GM12878 (cell line): Measurements from ENCODE around the gene MAGIX. TPM values are rescaled to one million over a fixed set of nuclear protein-coding genes. Genes with fewer than 3 reads are reported as not detected.

Experiments used
- ATAC-seq: fragments of 200-7000 bp; cut with Tn5 transposase; 3 replicates; pipeline ENCODE4 v1.9.1; 2020; ENCODE audit warnings: mild to moderate bottlenecking, moderate library complexity
- BruUV-seq: library from RNA; stranded (reverse); fragments of 400-500 nt; replicated peaks from 2 replicates; lab custom pipeline; 2021; lab: Mats Ljungman, UMichigan
- CTCF ChIA-PET: fragments of 300-600 bp; sonication (Branson Sonifier 250); formaldehyde crosslinking; extraction: SDS; loops from one replicate; lab custom pipeline; 2021; ENCODE audit warnings: inconsistent platforms; lab: Yijun Ruan, JAX
- POLR2A ChIA-PET: fragments of 350-600 bp; formaldehyde crosslinking; extraction: SDS; loops from one replicate; lab custom pipeline; 2021; ENCODE audit warnings: inconsistent platforms; lab: Charles Lee
- RAD21 ChIA-PET: fragments of 300-600 bp; sonication (Branson Sonifier 250); formaldehyde crosslinking; loops from one replicate; lab custom pipeline; 2023; ENCODE audit warnings: antibody characterized with exemption; ENCODE audit not compliant: unreplicated experiment; lab: Charles Lee
- SMC1A ChIA-PET: fragments of 300-600 bp; sonication (Branson Sonifier 250); formaldehyde crosslinking; loops from one replicate; lab custom pipeline; 2023; ENCODE audit not compliant: unreplicated experiment, uncharacterized antibody; lab: Charles Lee
- DNase-seq: peaks from one replicate; pipeline ENCODE4 v3.0.0-alpha.2; 2011; ENCODE audit warnings: low read depth, low spot score
- FAIRE-seq: peaks from 3 replicates; lab custom pipeline; 2011; peaks lifted over from hg19 to GRCh38; lab: Jason Lieb, UNC
- H2AFZ ChIP-seq: 2 replicates; pipeline ENCODE4 v1.6.0; 2011; ENCODE audit warnings: low read depth, low read length, control low read depth; ENCODE audit not compliant: control insufficient read depth
- H3K27ac ChIP-seq: 2 replicates; pipeline ENCODE4 v1.5.1; 2011; ENCODE audit warnings: control low read depth; ENCODE audit not compliant: control insufficient read depth, insufficient read depth
- H3K27me3 ChIP-seq, 2 experiments: replicated peaks in 1 of 2; 2 replicates each; pipeline versions ENCODE4 v1.6.0 to v1.6.1; 2011; ENCODE audit warnings: low read length in 1 of 2; ENCODE audit not compliant: control insufficient read depth in 2 of 2, insufficient read depth in 2 of 2
- H3K36me3 ChIP-seq, 2 experiments: 2 replicates each; pipeline ENCODE4 v1.5.1; 2011; ENCODE audit warnings: low read length in 1 of 2; ENCODE audit not compliant: control insufficient read depth in 2 of 2, insufficient read depth in 2 of 2
- H3K4me1 ChIP-seq: 2 replicates; pipeline ENCODE4 v1.6.1; 2011; ENCODE audit warnings: mild to moderate bottlenecking, low read length, moderate library complexity, mixed read lengths; ENCODE audit not compliant: control insufficient read depth, insufficient read depth
- H3K4me2 ChIP-seq: 2 replicates; pipeline ENCODE4 v1.6.0; 2011; ENCODE audit warnings: control low read depth; ENCODE audit not compliant: control insufficient read depth, insufficient read depth
- H3K4me3 ChIP-seq: fragments of 200-600 bp; sonication (generic); 2 replicates; pipeline ENCODE4 v1.5.1; 2016
- H3K79me2 ChIP-seq: 2 replicates; pipeline ENCODE4 v1.6.0; 2011; ENCODE audit warnings: low read length; ENCODE audit not compliant: control insufficient read depth, insufficient read depth
- H3K9ac ChIP-seq: 2 replicates; pipeline ENCODE4 v1.8.0; 2011; ENCODE audit warnings: low read length, control low read depth, mixed read lengths; ENCODE audit not compliant: control insufficient read depth, insufficient read depth
- H3K9me3 ChIP-seq: replicated peaks from 3 replicates; pipeline ENCODE4 v1.5.1; 2011; ENCODE audit warnings: mild to moderate bottlenecking, low read length; ENCODE audit not compliant: control insufficient read depth, insufficient read depth
- H4K20me1 ChIP-seq: 2 replicates; pipeline ENCODE4 v1.6.0; 2011; ENCODE audit not compliant: control insufficient read depth, insufficient read depth
- ATF7 ChIP-seq: fragments of 450-650 bp; IDR thresholded peaks from 2 replicates; pipeline ENCODE4 v1.6.1; 2016; ENCODE audit warnings: low read depth, mild to moderate bottlenecking
- GABPA ChIP-seq: IDR thresholded peaks from 2 replicates; pipeline ENCODE4 v1.6.1; 2014; ENCODE audit warnings: antibody characterized with exemption, low read depth, mild to moderate bottlenecking, inconsistent platforms
- KAT2A ChIP-seq: conservative IDR thresholded peaks from 2 replicates; pipeline ENCODE4 v1.6.1; 2011; ENCODE audit warnings: low read depth, low read length; ENCODE audit not compliant: control insufficient read depth
- MYB ChIP-seq: fragments of 150-350 bp; IDR thresholded peaks from 2 replicates; pipeline ENCODE4 v1.6.1; 2014; ENCODE audit warnings: mild to moderate bottlenecking, low read depth, low read length, borderline replicate concordance
- NFXL1 ChIP-seq: fragments of 450-650 bp; IDR thresholded peaks from 2 replicates; pipeline ENCODE4 v1.6.1; 2017; ENCODE audit warnings: antibody characterized with exemption, mild to moderate bottlenecking, borderline replicate concordance
- NFYB ChIP-seq: IDR thresholded peaks from 2 replicates; pipeline ENCODE4 v1.6.1; 2011; ENCODE audit warnings: low read depth, mild to moderate bottlenecking, low read length, improper control_type of control experiment, moderate library complexity; ENCODE audit not compliant: insufficient read depth
- TBL1XR1 ChIP-seq: IDR thresholded peaks from 2 replicates; pipeline ENCODE4 v1.6.1; 2012; ENCODE audit warnings: low read depth, low read length, improper control_type of control experiment
- ZNF207 ChIP-seq: fragments of 450-650 bp; IDR thresholded peaks from 2 replicates; pipeline ENCODE4 v1.6.1; 2014; ENCODE audit warnings: antibody characterized with exemption, mild to moderate bottlenecking, borderline replicate concordance
- ZNF217 ChIP-seq: fragments of 450-650 bp; IDR thresholded peaks from 2 replicates; pipeline ENCODE4 v1.6.1; 2017; ENCODE audit warnings: antibody characterized with exemption, mild to moderate bottlenecking
- WGBS: methylation state at CpG from one replicate; pipeline ENCODE4 v1.1.6; 2016; ENCODE audit warnings: low lambda C conversion rate; ENCODE audit not compliant: insufficient replicate concordance, insufficient coverage; ENCODE audit errors: missing lambda C conversion rate; 5-methylcytosine and 5-hydroxymethylcytosine counted together
- in situ Hi-C: fragments of 300-500 bp; cut with MboI; formaldehyde crosslinking; loops from 9 replicates; pipeline ENCODE4 v1.14.3; 2018; ENCODE audit warnings: mixed read lengths
- intact Hi-C: fragments of 100-400 bp; cut with micrococcal nuclease; formaldehyde crosslinking; loops from one replicate; pipeline ENCODE4 v1.14.2; 2022; ENCODE audit not compliant: unreplicated experiment
- polyA plus RNA-seq, 11 experiments: library from polyadenylated mRNA; depleted of rRNA in 4 of 11; unstranded in 6 of 11; stranded (reverse) in 5 of 11; fragments of >200 nt; fragmentation: Nextera tagmentation in 4 of 11; fragmentation: Illumina TruSeq in 1 of 11; extraction: Ambion mirVana in 4 of 11; extraction: Trizol in 1 of 11; gene quantifications; 1 replicate in 1 of 11; 2 replicates in 10 of 11; pipeline versions ENCODE4 v1.2.1 to v1.2.3, GENCODE V29; 2011 to 2016; ENCODE audit warnings: inconsistent platforms in 2 of 11, missing spikeins in 2 of 11, low read depth in 1 of 11
- total RNA-seq, 4 experiments: library from RNA; depleted of rRNA in 3 of 4; stranded (reverse); fragments of >200 nt in 3 of 4; fragmentation: Illumina TruSeq in 1 of 4; extraction: Trizol in 1 of 4; gene quantifications; 2 replicates each; pipeline versions ENCODE4 v1.2.1 to v1.2.3, GENCODE V29; 2013 to 2021
- TF ChIP-seq, protein P1 (sequence below): fragments of 450-650 bp; IDR thresholded peaks from 2 replicates; pipeline ENCODE4 v1.6.1; 2016; ENCODE audit warnings: mild to moderate bottlenecking, moderate library complexity, borderline replicate concordance
- TF ChIP-seq, protein P2 (sequence below): fragments of 450-650 bp; IDR thresholded peaks from 2 replicates; pipeline ENCODE4 v1.6.1; 2018; ENCODE audit warnings: borderline replicate concordance, mild to moderate bottlenecking; ENCODE audit not compliant: partially characterized antibody
- TF ChIP-seq, protein P3 (sequence below): IDR thresholded peaks from 2 replicates; pipeline ENCODE4 v1.6.1; 2012; ENCODE audit warnings: mild to moderate bottlenecking, low read depth, low read length
- TF ChIP-seq, protein P4 (sequence below): fragments of 450-650 bp; IDR thresholded peaks from 2 replicates; pipeline ENCODE4 v1.6.1; 2016; ENCODE audit warnings: mild to moderate bottlenecking

Gene MAGIX
- total and polyA plus RNA-seq, 10 of the 15 experiments (the other 5 are each of a cell fraction or from before 2014, with no cell fraction given), result 0.03 to 2.5 (median 0.82) TPM

DNA sequence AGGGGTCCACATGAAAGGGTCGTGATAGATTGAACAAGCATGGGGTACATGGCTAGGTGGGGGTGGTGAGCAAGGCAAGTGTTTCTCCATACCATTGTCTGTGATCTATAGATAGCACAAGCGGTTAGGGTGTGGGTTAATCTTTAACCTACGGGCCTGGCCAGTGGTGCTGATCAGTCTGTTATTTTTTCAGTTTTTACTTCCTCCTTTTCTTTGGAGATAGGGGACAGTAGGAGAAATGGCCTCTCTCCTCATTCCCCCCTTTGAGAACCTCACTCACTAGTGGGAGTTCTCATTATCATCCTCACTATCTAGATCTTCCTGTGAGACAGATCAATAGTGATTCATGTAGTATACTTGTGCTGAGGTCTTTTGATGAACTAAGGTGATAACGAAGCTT lies 22.8 kb upstream of the MAGIX start:
- DNase-seq, result no peak
- H3K9ac ChIP-seq, result no peak overlapping the region
- H4K20me1 ChIP-seq, result no peaks in the 10 kb centered on the region
- H3K9me3 ChIP-seq, result no peaks in the 10 kb centered on the region; the same call in 2 of the 3 replicates
- H3K4me1 ChIP-seq, result no peaks in the 10 kb centered on the region
- CTCF ChIA-PET, result interaction anchor here (0.8 kb wide), 1 partner anchor 27 kb away, joined by 3 read pairs; no protein-coding TSS in a partner anchor
- no peak overlapping the region for H3K27ac ChIP-seq
- H3K79me2 ChIP-seq, result no peaks in the 10 kb centered on the region
- H2AFZ ChIP-seq, result no peak overlapping the region
- SMC1A ChIA-PET, result no interaction called here
- FAIRE-seq, result no peak
- no peak for ATAC-seq
- POLR2A ChIA-PET, result no interaction called here
- no peak overlapping the region for H3K4me3 ChIP-seq
- no TSS peak for BruUV-seq
- intact Hi-C loops, result no loop called here
- H3K27me3 ChIP-seq, result no peaks in the 10 kb centered on the region
- H3K36me3 ChIP-seq, result no peaks in the 10 kb centered on the region
- H3K4me2 ChIP-seq, result no peak overlapping the region
- in situ Hi-C loops, result no loop called here
- RAD21 ChIA-PET, result no interaction called here
- WGBS, result 46% methylated on average over 4 of the region's 4 CpGs
- TF ChIP-seq KAT2A (no peak), NFYB (no peak), ZNF217 (no peak), GABPA (no peak), ZNF207 (no peak), MYB (no peak), ATF7 (no peak), TBL1XR1 (no peak), NFXL1 (no peak)
- TF ChIP-seq, protein P1, sequence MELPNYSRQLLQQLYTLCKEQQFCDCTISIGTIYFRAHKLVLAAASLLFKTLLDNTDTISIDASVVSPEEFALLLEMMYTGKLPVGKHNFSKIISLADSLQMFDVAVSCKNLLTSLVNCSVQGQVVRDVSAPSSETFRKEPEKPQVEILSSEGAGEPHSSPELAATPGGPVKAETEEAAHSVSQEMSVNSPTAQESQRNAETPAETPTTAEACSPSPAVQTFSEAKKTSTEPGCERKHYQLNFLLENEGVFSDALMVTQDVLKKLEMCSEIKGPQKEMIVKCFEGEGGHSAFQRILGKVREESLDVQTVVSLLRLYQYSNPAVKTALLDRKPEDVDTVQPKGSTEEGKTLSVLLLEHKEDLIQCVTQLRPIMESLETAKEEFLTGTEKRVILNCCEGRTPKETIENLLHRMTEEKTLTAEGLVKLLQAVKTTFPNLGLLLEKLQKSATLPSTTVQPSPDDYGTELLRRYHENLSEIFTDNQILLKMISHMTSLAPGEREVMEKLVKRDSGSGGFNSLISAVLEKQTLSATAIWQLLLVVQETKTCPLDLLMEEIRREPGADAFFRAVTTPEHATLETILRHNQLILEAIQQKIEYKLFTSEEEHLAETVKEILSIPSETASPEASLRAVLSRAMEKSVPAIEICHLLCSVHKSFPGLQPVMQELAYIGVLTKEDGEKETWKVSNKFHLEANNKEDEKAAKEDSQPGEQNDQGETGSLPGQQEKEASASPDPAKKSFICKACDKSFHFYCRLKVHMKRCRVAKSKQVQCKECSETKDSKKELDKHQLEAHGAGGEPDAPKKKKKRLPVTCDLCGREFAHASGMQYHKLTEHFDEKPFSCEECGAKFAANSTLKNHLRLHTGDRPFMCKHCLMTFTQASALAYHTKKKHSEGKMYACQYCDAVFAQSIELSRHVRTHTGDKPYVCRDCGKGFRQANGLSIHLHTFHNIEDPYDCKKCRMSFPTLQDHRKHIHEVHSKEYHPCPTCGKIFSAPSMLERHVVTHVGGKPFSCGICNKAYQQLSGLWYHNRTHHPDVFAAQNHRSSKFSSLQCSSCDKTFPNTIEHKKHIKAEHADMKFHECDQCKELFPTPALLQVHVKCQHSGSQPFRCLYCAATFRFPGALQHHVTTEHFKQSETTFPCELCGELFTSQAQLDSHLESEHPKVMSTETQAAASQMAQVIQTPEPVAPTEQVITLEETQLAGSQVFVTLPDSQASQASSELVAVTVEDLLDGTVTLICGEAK, result no peak
- TF ChIP-seq, protein P2, sequence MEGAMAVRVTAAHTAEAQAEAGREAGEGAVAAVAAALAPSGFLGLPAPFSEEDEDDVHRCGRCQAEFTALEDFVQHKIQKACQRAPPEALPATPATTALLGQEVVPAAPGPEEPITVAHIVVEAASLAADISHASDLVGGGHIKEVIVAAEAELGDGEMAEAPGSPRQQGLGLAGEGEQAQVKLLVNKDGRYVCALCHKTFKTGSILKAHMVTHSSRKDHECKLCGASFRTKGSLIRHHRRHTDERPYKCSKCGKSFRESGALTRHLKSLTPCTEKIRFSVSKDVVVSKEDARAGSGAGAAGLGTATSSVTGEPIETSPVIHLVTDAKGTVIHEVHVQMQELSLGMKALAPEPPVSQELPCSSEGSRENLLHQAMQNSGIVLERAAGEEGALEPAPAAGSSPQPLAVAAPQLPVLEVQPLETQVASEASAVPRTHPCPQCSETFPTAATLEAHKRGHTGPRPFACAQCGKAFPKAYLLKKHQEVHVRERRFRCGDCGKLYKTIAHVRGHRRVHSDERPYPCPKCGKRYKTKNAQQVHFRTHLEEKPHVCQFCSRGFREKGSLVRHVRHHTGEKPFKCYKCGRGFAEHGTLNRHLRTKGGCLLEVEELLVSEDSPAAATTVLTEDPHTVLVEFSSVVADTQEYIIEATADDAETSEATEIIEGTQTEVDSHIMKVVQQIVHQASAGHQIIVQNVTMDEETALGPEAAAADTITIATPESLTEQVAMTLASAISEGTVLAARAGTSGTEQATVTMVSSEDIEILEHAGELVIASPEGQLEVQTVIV, result no peak
- TF ChIP-seq, protein P3, sequence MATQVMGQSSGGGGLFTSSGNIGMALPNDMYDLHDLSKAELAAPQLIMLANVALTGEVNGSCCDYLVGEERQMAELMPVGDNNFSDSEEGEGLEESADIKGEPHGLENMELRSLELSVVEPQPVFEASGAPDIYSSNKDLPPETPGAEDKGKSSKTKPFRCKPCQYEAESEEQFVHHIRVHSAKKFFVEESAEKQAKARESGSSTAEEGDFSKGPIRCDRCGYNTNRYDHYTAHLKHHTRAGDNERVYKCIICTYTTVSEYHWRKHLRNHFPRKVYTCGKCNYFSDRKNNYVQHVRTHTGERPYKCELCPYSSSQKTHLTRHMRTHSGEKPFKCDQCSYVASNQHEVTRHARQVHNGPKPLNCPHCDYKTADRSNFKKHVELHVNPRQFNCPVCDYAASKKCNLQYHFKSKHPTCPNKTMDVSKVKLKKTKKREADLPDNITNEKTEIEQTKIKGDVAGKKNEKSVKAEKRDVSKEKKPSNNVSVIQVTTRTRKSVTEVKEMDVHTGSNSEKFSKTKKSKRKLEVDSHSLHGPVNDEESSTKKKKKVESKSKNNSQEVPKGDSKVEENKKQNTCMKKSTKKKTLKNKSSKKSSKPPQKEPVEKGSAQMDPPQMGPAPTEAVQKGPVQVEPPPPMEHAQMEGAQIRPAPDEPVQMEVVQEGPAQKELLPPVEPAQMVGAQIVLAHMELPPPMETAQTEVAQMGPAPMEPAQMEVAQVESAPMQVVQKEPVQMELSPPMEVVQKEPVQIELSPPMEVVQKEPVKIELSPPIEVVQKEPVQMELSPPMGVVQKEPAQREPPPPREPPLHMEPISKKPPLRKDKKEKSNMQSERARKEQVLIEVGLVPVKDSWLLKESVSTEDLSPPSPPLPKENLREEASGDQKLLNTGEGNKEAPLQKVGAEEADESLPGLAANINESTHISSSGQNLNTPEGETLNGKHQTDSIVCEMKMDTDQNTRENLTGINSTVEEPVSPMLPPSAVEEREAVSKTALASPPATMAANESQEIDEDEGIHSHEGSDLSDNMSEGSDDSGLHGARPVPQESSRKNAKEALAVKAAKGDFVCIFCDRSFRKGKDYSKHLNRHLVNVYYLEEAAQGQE, result no peak
- TF ChIP-seq, protein P4, sequence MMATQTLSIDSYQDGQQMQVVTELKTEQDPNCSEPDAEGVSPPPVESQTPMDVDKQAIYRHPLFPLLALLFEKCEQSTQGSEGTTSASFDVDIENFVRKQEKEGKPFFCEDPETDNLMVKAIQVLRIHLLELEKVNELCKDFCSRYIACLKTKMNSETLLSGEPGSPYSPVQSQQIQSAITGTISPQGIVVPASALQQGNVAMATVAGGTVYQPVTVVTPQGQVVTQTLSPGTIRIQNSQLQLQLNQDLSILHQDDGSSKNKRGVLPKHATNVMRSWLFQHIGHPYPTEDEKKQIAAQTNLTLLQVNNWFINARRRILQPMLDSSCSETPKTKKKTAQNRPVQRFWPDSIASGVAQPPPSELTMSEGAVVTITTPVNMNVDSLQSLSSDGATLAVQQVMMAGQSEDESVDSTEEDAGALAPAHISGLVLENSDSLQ, result no peak
